Activated T-helper 1 cell treated with anti-CD3 and anti-CD28 coated beads, Interleukin-2, amount 50 U/mL, for 16 hours (primary cell): ENCODE measurements around the gene OR14K1.
"Not testable (repeated sequence)": the region's sequence is repeated elsewhere in the genome, so short reads cannot be mapped to it uniquely, and the experiment has no call there.

Experiments used
- DNase-seq, 2 donors: peaks; one replicate each; pipeline ENCODE4 v3.0.0-alpha.2; 2020; ENCODE audit warnings: low read depth in 1 of 2, low spot score in 1 of 2

Gene OR14K1, protein sequence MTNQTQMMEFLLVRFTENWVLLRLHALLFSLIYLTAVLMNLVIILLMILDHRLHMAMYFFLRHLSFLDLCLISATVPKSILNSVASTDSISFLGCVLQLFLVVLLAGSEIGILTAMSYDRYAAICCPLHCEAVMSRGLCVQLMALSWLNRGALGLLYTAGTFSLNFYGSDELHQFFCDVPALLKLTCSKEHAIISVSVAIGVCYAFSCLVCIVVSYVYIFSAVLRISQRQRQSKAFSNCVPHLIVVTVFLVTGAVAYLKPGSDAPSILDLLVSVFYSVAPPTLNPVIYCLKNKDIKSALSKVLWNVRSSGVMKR

DNA sequence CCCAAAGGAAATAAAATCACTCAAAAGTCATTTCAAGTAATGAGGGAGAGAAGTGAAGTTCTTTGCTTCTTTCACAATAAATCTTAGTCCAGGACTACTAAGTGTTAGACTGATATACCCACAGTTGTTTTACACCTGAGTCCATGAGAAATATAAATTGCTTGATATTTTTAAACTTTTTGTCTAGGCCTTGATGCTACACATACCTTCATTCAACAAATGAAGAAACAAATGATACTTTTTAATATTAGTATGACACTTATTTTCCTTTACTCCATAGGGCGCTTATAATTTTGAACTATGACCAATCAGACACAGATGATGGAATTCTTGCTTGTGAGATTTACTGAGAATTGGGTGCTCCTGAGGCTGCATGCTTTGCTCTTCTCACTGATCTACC, at the start of gene OR14K1:
Gene OR14K1 (plus strand): TSS at position 301 of the 400 bp plus-strand sequence. CDS start 0 bp downstream, at position 301.
- no peak for DNase-seq

DNA sequence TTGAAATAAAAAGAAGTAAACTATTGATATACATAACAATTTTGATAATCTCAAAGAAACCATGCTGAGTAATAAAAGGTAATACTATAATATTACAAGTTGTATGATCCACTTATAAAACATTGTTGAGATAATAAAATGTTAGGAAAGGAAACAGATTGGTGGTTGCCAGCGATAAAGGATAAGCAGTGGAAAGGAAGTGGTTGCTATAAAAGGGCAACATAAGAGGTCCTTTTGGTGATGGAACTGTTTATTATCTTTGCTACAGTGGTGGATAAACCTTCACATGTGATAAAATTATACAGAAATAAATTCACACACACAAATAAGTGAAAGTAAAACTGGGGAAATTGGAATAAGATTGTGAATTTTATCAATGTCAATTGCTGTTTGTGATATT, 37.1 kb upstream of the OR14K1 start:
- DNase-seq, result no peak

DNA sequence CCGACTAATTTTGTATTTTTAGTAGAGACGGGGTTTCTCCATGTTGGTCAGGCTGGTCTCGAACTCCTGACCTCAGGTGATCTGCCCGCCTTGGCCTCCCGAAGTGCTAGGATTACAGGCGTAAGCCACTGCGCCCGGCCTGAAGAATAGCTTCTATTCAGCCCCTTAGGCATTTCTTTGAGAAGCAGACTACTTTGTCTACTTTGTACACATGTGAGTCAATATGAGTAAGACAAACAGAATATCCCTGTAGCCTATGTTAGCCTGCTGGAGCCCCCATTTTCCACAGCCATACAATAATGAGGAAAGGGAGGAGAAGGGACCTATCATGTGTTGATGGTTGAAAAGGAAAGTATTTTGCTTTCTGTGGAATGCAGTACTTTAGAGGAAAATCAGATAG, 27.7 kb upstream of the OR14K1 start:
- not testable (repeated sequence) for DNase-seq

DNA sequence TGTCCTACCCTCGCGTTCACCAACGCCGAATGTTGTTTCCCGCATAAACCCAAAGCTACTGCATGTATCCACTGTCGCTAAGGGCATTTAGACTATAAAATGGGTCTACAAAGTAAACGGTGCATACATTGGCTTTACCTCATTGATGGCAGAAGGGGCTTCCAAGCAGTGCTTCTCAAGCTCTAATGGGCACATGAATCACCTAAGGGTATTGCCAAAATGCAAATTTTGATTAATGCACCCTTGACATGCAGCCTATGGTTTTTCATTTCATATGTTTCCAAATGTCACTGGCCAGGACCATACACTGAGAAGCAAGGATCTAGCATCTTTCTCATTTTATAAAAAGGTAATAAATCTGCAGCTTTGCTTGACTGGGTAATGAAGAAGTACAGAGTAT, 24.7 kb upstream of the OR14K1 start:
- no peak for DNase-seq

DNA sequence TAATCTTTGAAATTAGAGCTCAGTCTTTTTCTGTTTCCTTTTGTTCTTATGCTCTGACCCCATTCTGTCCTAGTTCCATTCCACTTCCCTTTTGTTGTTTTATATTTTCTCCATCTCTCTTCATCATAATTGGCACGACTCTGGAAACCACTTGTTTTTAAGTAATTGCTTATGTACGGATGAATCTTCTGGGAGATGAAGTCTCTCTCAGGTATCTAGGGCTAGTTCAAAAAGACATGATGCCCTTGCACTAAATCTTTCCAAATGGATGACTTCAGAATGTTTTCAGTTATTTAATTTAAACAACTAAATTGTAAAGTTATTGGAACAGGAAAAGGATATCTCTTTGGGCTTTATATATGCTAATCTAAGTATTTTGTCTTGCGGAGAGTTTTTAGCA, 21.9 kb upstream of the OR14K1 start, which contains the start of gene OR6F1:
Gene OR6F1 (minus strand): TSS at position 101 of the 400 bp plus-strand sequence. CDS start 3,891 bp downstream, outside the sequence.
- DNase-seq, result no peak

DNA sequence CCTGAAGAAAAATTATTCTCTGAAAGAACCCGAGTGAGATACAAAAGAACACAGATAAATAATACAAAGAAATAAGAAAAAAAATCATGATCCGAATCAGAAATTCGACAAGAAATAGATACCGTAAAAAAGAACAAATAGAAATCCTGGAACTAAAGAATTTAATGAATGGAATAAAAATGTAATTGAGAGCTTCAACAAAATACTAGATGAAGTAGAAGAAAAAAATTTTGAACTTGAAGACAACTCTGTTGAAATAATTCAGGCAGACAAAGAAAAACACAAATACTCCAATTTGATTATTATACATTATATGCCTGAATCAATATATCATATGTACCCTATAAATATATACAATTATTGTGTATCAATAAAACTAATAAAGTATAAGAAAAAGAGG, 17.2 kb upstream of the OR14K1 start:
- no peak for DNase-seq

DNA sequence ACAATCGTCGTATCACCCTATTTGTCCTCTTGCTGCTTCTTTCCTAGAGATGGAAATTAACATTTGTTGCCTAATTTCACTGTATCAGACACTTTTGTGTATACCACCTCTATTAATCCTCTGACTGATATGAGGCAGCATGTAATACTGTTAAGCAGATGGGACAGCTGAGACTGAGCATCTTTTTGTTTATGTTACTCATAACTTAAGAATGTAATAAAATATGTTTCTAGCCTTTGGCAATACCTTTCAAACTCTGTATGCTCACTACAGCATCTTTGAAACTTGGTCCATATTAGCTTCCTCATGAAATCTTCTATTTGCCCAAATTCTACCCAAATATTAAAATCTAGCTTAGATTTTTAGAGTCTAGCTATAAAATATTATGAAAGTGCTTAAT, 2.3 kb downstream of the OR14K1 start:
- DNase-seq, result no peak

DNA sequence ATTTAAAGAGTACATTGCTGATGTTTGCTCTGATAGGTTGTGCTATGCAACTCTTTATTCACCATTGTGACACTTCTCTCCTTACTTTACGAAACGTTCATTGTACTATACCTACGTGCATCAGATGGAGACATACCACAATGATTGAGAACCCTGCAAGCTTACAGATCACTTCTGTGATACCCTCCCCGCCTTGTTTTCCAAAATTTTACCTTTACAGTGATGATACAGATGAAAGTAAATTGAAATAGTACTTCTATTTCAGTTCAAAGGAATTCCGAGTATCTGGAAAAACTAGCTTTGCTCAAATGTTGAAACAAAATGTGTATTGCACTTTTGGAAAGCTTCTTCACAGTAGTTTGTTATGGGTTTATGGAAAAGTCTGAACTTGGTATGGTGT, 3.3 kb downstream of the OR14K1 start:
- DNase-seq, result no peak

DNA sequence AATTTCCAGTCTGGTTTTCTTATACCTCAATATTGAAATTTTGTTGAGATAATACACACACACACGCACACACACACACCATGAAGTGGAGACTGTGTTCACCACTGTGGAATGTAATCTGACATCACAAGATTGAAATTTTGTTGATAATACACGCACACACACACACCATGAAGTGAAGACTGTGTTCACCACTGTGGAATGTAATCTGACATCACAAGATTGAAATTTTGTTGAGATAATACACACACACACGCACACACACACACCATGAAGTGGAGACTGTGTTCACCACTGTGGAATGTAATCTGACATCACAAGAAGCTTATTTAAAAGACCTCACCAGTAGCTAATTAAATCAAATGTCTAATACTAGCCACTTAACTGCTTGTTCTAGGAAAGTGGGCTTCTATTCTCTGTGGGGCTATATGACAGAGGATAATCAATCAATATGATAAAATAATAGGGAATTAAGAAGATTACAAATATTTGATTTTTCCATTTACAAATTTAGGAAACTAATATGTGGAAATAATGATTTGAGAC, 3.9 kb downstream of the OR14K1 start:
- not testable (repeated sequence) for DNase-seq

DNA sequence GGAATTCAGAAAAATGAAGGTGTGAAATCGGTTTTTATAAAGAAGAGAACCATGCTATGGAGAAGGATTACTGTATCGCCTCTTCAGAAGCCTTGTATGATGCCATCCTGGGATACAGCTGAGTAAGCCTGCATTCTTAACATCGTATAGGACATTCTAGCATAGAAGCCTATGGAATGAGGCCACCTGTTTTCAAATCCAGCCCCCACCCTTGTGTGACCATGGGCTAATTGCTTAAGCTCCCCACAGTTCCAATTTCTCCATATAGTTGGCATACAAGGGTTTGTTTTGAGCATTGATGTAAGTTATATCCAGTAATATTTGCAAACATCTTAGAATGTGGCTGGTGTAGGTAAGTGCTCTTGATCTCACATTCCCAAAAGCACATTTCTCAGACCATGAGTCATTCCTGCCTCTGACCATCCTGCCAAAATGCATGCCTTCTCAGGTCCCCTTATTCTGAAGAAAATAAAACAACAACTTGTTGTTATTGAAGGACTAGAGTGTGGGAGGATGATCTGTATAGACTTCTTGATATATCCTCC, 8.0 kb downstream of the OR14K1 start:
- no peak for DNase-seq

DNA sequence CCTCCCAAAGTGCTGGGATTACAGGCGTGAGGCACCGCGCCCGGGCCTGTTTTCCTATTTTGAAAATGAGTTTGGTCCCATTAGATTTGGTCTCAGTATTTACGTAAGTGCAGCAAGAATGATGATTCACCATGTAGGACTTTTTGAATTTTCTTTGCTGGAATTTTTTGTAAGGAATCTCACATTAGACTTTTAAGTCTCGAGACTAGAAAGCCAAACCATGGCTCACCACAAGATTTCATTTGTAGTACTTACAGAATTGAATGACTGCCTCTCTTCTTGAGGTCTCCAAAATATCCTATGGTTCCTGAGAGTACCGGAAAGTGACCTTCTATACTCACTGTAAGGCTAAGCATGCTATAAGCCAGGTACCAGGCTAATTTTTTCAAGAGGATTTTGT, 9.2 kb downstream of the OR14K1 start:
- DNase-seq, result no peak

DNA sequence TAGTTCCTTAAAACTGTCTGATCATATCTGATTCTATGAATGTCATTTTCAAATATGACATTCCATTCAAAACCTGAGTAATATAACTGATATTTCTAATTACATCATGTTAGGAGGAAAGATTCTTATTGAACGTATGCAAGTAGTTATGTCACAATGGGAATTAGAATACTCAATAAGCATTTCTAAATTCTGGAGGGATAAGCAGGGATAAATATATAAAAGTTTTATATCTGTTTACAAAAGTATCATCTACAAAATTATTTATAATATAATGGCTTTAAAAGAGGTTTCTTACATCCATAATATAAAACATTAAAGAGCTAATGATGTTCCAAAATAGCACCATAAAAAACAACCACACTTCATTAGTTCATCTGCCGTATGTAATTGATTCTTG, 9.6 kb downstream of the OR14K1 start, which contains the start of gene OR14A2:
Gene OR14A2 (minus strand): TSS at position 101 of the 400 bp plus-strand sequence.
- no peak for DNase-seq

DNA sequence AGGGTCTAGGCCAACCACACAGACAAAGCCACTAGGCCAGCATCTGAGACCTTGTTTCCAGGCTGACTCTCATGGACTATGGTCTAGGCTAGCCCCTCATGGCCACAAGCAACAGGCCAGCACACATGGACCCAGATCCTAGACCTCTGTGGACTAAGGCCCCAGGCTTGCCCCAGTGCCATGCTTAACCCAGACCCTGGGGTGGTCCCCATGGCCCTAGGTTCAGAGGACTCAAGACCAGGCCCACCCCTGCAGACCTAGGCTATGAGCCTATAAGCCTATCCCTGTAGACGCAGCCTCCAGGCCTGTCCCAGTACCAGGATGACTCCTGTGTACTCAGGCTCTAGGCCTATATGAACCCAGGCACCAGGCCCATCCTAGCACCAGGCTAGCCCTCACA, 11.5 kb downstream of the OR14K1 start:
- no peak for DNase-seq

DNA sequence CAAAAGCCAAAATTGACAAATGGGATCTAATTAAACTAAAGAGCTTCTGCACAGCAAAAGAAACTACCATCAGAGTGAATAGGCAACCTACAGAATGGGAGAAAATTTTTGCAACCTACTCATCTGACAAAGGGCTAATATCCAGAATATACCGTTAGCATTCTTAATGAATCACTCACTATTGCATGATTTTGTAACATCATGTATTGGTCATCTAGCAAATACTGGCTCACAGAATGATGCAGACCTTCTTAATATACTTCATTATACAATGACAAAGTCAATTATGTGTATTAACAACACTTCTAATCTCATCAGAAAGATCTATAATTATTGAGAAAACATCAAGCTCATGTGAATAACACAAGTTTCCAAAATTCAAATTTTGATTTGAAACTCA, 15.9 kb downstream of the OR14K1 start:
- DNase-seq, result not testable (repeated sequence)

DNA sequence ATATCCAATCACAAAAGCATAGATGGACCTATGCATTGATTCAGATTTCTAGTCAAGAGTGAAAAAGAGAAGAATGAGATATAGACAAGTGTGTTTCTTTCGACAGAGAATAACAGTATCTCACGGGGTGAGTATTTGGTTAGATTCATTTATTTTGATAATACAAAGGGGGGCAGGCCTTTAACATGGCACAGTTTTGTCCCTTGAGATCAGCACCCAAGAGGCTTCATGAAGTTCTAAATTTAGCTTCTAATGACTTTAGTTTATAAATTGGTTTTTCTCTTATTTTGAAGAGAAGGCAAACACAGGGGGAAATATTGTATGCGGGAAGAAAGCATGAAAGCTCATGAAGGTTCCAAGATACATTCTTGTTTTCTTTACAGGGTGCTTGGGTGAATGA, 22.0 kb downstream of the OR14K1 start, which contains the start of gene OR1C1:
Gene OR1C1 (minus strand): TSS at position 101 of the 400 bp plus-strand sequence. CDS start 2,150 bp downstream, outside the sequence.
- DNase-seq, result no peak

DNA sequence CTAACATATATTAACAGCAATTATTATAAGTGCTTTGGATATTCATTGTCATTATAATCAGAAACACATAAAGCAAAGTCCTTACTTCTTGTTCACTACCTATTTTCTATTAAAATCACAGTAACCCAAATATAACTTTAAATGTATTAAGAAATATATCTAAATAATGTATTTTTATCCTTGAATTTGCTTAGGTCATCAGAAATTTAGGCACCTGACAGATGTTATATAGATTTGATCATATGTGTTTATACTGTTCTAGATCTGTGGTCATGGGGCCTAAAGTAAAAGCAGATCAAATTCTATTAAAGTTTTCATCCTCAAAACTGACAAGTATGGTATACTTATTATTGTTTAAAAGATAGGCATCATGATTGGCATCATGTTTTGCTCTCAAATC, 31.2 kb downstream of the OR14K1 start:
- DNase-seq, result no peak
